IPS-18c (cell line): ENCODE data around the gene SSH2.
"Not testable (repeated sequence)": the region's sequence is repeated elsewhere in the genome, so short reads cannot be mapped to it uniquely, and the experiment has no call there.

ENCODE experiments used
- H3K4me3 ChIP-seq: 2 replicates; pipeline ENCODE4 v1.7.0; 2013; ENCODE audit warnings: low read depth, mild to moderate bottlenecking, low read length, moderate library complexity; ENCODE audit not compliant: insufficient read depth
- H3K9me3 ChIP-seq: one replicate; pipeline ENCODE4 v1.6.1; 2013; ENCODE audit warnings: mild to moderate bottlenecking, low read length, moderate library complexity; ENCODE audit not compliant: control insufficient read depth, insufficient read depth

SSH2 gene

GRCh38 chr17:29905086-29905878 lies 24.7 kb downstream of the SSH2 start:
- Histone ChIP-seq H3K4me3 (no peak overlapping the region), H3K9me3 (peaks cover 3% of the 10 kb centered on the region)

GRCh38 chr17:29903471-29903870 lies 26.6 kb downstream of the SSH2 start:
- Histone ChIP-seq H3K4me3 (no peak overlapping the region), H3K9me3 (peaks cover 3% of the 10 kb centered on the region)

GRCh38 chr17:29897136-29897535 lies 32.9 kb downstream of the SSH2 start:
- H3K4me3 ChIP-seq, H3K9me3 ChIP-seq: not testable (repeated sequence)

GRCh38 chr17:29892201-29892600 lies 37.8 kb downstream of the SSH2 start:
- H3K9me3 ChIP-seq = no peaks in the 10 kb centered on the region
- H3K4me3 ChIP-seq = no peak overlapping the region

- H3K4me3 ChIP-seq = no peak overlapping the region
- no peaks in the 10 kb centered on the region for H3K9me3 ChIP-seq
These were observed 38.9 kb downstream of the SSH2 start for GRCh38 chr17:29891131-29891530.

GRCh38 chr17:29885031-29885640 lies 44.9 kb downstream of the SSH2 start:
- H3K4me3 ChIP-seq = no peak overlapping the region
- no peaks in the 10 kb centered on the region for H3K9me3 ChIP-seq

- H3K9me3 ChIP-seq = no peaks in the 10 kb centered on the region
- no peak overlapping the region for H3K4me3 ChIP-seq
These were observed 46.5 kb downstream of the SSH2 start for GRCh38 chr17:29883497-29883896.

GRCh38 chr17:29881256-29881655 lies 48.8 kb downstream of the SSH2 start:
- Histone ChIP-seq H3K9me3 (no peaks in the 10 kb centered on the region), H3K4me3 (no peak overlapping the region)

GRCh38 chr17:29880031-29880430 lies 50.0 kb downstream of the SSH2 start:
- Histone ChIP-seq H3K4me3 (no peak overlapping the region), H3K9me3 (no peaks in the 10 kb centered on the region)

- Histone ChIP-seq H3K9me3 (no peaks in the 10 kb centered on the region), H3K4me3 (no peak overlapping the region)
These were observed 55.0 kb downstream of the SSH2 start for GRCh38 chr17:29874931-29875596.

GRCh38 chr17:29874358-29874757 lies 55.7 kb downstream of the SSH2 start:
- not testable (repeated sequence) for H3K9me3 ChIP-seq, H3K4me3 ChIP-seq

- no peak overlapping the region for H3K4me3 ChIP-seq
- H3K9me3 ChIP-seq = no peaks in the 10 kb centered on the region
These were observed 56.6 kb downstream of the SSH2 start for GRCh38 chr17:29873476-29873875.

GRCh38 chr17:29870836-29871465 lies 59.1 kb downstream of the SSH2 start:
- Histone ChIP-seq H3K4me3 (no peak overlapping the region), H3K9me3 (no peaks in the 10 kb centered on the region)

GRCh38 chr17:29867643-29868181 lies 62.3 kb downstream of the SSH2 start:
- Histone ChIP-seq H3K4me3 (no peak overlapping the region), H3K9me3 (no peaks in the 10 kb centered on the region)

GRCh38 chr17:29866746-29867404 lies 63.2 kb downstream of the SSH2 start:
- H3K4me3 ChIP-seq = no peak overlapping the region
- no peaks in the 10 kb centered on the region for H3K9me3 ChIP-seq

- H3K9me3 ChIP-seq = no peaks in the 10 kb centered on the region
- no peak overlapping the region for H3K4me3 ChIP-seq
These were observed 65.4 kb downstream of the SSH2 start for GRCh38 chr17:29864615-29865014.

GRCh38 chr17:29864123-29864522 lies 65.9 kb downstream of the SSH2 start:
- H3K4me3 ChIP-seq, H3K9me3 ChIP-seq: not testable (repeated sequence)
